Measurements from ENCODE around the gene LRP1B. TPM values are rescaled to one million over a fixed set of nuclear protein-coding genes. Genes with fewer than 3 reads are reported as not detected.

LRP1B gene
- total and polyA plus RNA-seq, 2 of the 8 experiments (the other 6 are each of a cell fraction or from before 2014, with no cell fraction given), result 0.03 TPM; not detected in 1

- Histone ChIP-seq H3K23ac (ENCODE audit: insufficient read length) (no peak overlapping the region), H3K9me3 (ENCODE audit: insufficient read depth in 2 of 2, low read depth in 1 of 2, low read length in 1 of 2) (no peaks in the 10 kb centered on the region), H3K79me2 (ENCODE audit: control insufficient read depth in 1 of 2, insufficient read depth in 2 of 2, low read length in 2 of 2) (no peaks in the 10 kb centered on the region), H4K91ac (replicated peaks; ENCODE audit: insufficient read length, low read length) (no peak overlapping the region), H3K23me2 (ENCODE audit: low read depth, low read length) (no peaks in the 10 kb centered on the region; the same call in 1 of the 2 replicates), H4K20me1 (replicated peaks in 1 of 2; ENCODE audit: control insufficient read depth in 1 of 2, insufficient read depth in 2 of 2, low read length in 2 of 2) (no peaks in the 10 kb centered on the region), H3K14ac (ENCODE audit: insufficient read length) (no peak overlapping the region), H3K79me1 (ENCODE audit: low read depth, low read length) (no peaks in the 10 kb centered on the region), H2AFZ (ENCODE audit: low read length) (no peak overlapping the region), H2BK5ac (ENCODE audit: low read depth, low read length) (no peak overlapping the region), H3K27me3 (replicated peaks in 1 of 4; ENCODE audit: control insufficient read depth in 3 of 4, extremely low read depth in 1 of 4, insufficient read depth in 3 of 4, low read length in 3 of 4) (no peaks in the 10 kb centered on the region), H3K9ac (replicated peaks in 1 of 4; ENCODE audit: extremely low read depth in 1 of 4, low read depth in 3 of 4, low read length in 3 of 4) (no peak overlapping the region), H2BK20ac (ENCODE audit: low read length) (no peak overlapping the region), H3K56ac (replicated peaks; ENCODE audit: insufficient read length, low read depth, low read length) (no peak overlapping the region), H3K4me2 (ENCODE audit: insufficient read depth in 1 of 2, low read depth in 2 of 2, low read length in 2 of 2) (no peak overlapping the region), H3K36me3 (ENCODE audit: control insufficient read depth in 2 of 4, insufficient read depth in 4 of 4, low read length in 3 of 4) (no peaks in the 10 kb centered on the region), H3K27ac (ENCODE audit: low read depth, low read length) (no peak overlapping the region), H2BK15ac (ENCODE audit: low read length) (no peak overlapping the region), H2BK12ac (ENCODE audit: low read depth, low read length) (no peak overlapping the region), H3K4me3 (ENCODE audit: extremely low read depth in 1 of 4, insufficient read depth in 2 of 4, low read depth in 3 of 4, low read length in 4 of 4) (no peak overlapping the region), H4K8ac (ENCODE audit: extremely low read depth, insufficient read depth, low read length) (no peak overlapping the region), H4K5ac (ENCODE audit: insufficient read length, low read depth, low read length) (no peak overlapping the region), H3K18ac (ENCODE audit: extremely low read depth, low read length) (no peak overlapping the region), H3K4me1 (replicated peaks in 1 of 4; ENCODE audit: control insufficient read depth in 3 of 4, insufficient read depth in 4 of 4, low read length in 3 of 4) (no peaks in the 10 kb centered on the region), H2AK5ac (ENCODE audit: low read depth, low read length) (no peak overlapping the region), H3K4ac (replicated peaks; ENCODE audit: insufficient read length, low read depth, low read length) (no peak overlapping the region), H2BK120ac (replicated peaks; ENCODE audit: low read depth, low read length) (no peak overlapping the region)
- WGBS, 2 experiments (ENCODE audit: extremely low coverage in 1 of 2, insufficient coverage in 1 of 2, insufficient read length in 1 of 2, insufficient replicate concordance in 2 of 2, low coverage in 1 of 2, low lambda C conversion rate in 2 of 2, missing lambda C conversion rate in 1 of 2), result 80% methylated on average over 6 of the region's 6 CpGs; no CpG with 5 or more reads in 1 of the 2 experiments
- DNase-seq (ENCODE audit: low read depth in 1 of 2, low spot score in 2 of 2) (no peak), FAIRE-seq (no peak)
- ChIA-PET POLR2A (ENCODE audit: partially characterized antibody) (no interaction called here), CTCF (ENCODE audit: partially characterized antibody) (no interaction called here)
- TF ChIP-seq SIX5 (IDR thresholded peaks at IDR 0.05; ENCODE audit: low read depth, low read length) (no peak), MAX (IDR thresholded peaks at IDR 0.05) (no peak), CTBP2 (IDR thresholded peaks at IDR 0.05; ENCODE audit: borderline replicate concordance, insufficient read depth, insufficient read length, low read length) (no peak), CTCF (IDR thresholded peaks at IDR 0.05; ENCODE audit: control extremely low read depth in 1 of 3, insufficient read depth in 1 of 3, low read depth in 1 of 3, low read length in 3 of 3) (no peak), JUND (IDR thresholded peaks at IDR 0.05; ENCODE audit: low read length) (no peak), POU5F1 (IDR thresholded peaks at IDR 0.05; ENCODE audit: low read depth, low read length) (no peak), RFX5 (IDR thresholded peaks at IDR 0.05; ENCODE audit: borderline replicate concordance, low read depth, low read length) (no peak), BACH1 (IDR thresholded peaks at IDR 0.05; ENCODE audit: low read length) (no peak), USF2 (IDR thresholded peaks at IDR 0.05; ENCODE audit: low read length) (no peak), EZH2 (IDR thresholded peaks at IDR 0.05; ENCODE audit: low read depth, low read length, severe bottlenecking) (no peak), MAFK (IDR thresholded peaks at IDR 0.05; ENCODE audit: low read depth, low read length) (no peak)
These were observed 655.0 kb downstream of the LRP1B start for GRCh38 chr2:141475801-141476200.

Measured in H1 (cell line).